ENCODE results near the gene PEX14.

Gene PEX14

DNA sequence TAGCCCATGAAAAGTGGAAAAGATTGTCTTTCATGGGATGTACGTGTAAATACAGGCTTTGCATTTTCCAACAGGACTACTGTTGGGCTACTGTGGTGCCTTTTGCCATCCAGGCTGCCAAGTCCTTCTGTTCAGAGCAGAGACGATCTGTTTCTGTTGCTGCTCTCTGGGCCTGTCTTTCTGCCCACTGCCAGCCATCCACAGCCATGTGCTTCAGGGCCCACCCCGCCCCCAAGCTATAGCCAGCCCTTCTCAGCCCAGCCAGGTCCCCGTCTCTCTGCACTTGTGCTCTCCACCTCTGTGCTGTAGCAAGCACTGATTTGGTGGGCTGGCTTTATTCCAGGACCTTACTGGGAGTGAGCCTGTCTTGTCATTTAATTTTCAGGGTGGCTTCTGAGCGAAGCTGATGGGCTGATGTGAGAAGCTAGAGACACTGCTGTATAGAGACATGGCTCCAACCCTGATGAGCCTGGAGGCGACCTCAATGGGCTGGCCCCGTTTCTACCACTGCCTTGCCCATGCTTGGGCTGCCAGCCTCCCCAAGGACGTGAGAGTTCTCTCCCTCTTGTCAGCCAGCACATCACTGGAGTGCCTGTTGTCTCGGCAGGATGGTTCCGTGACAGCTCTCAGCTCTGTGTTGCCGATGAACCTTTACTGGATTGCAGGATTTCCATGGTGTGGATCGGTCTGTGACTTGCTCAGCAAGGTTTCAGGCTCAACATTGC, 137.8 kb downstream of the PEX14 start:
- TF ChIP-seq, protein P1, sequence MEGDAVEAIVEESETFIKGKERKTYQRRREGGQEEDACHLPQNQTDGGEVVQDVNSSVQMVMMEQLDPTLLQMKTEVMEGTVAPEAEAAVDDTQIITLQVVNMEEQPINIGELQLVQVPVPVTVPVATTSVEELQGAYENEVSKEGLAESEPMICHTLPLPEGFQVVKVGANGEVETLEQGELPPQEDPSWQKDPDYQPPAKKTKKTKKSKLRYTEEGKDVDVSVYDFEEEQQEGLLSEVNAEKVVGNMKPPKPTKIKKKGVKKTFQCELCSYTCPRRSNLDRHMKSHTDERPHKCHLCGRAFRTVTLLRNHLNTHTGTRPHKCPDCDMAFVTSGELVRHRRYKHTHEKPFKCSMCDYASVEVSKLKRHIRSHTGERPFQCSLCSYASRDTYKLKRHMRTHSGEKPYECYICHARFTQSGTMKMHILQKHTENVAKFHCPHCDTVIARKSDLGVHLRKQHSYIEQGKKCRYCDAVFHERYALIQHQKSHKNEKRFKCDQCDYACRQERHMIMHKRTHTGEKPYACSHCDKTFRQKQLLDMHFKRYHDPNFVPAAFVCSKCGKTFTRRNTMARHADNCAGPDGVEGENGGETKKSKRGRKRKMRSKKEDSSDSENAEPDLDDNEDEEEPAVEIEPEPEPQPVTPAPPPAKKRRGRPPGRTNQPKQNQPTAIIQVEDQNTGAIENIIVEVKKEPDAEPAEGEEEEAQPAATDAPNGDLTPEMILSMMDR (IDR thresholded peaks at IDR 0.05; ENCODE audit: low read depth, low read length), result no peak
- DNase-seq (ENCODE audit: low read depth, low spot score), result no peak
- in situ Hi-C loops (cut with HindIII; ENCODE audit: low sequenced_read_pairs), result no loop called here
- H3K4me3 ChIP-seq (ENCODE audit: low read depth, low read length), result no peak overlapping the region

DNA sequence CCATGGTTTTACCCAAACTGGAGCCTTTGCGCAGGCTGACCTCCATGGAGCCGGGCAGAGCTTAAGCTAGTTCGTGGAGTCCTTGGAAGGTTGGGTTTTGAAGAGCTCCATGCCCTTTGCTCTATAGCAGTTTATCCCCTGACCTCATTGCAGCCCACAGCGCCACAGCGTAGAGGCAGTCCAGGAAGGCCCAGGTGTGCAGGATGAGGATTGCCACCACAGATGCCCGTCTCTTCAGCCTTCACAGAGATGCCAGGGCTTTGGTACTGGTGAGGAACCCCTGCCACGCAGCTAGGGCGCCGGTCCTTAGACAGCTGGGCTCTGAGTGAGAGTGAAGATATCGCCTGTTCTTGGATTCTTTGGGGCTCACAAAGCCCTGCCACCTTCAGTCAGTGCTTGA, 138.6 kb downstream of the PEX14 start:
- TF ChIP-seq, protein P1 (IDR thresholded peaks at IDR 0.05; ENCODE audit: low read depth, low read length), result no peak
- in situ Hi-C loops (cut with HindIII; ENCODE audit: low sequenced_read_pairs), result no loop called here
- H3K4me3 ChIP-seq (ENCODE audit: low read depth, low read length), result no peak overlapping the region
- no peak for DNase-seq (ENCODE audit: low read depth, low spot score)

GRCh38 chr1:10613861-10614260, 139.1 kb downstream of the PEX14 start:
- in situ Hi-C loops (cut with HindIII; ENCODE audit: low sequenced_read_pairs), result no loop called here
- H3K4me3 ChIP-seq (ENCODE audit: low read depth, low read length), result no peak overlapping the region
- TF ChIP-seq, protein P1 (IDR thresholded peaks at IDR 0.05; ENCODE audit: low read depth, low read length), result no peak
- DNase-seq (ENCODE audit: low read depth, low spot score), result no peak

DNA sequence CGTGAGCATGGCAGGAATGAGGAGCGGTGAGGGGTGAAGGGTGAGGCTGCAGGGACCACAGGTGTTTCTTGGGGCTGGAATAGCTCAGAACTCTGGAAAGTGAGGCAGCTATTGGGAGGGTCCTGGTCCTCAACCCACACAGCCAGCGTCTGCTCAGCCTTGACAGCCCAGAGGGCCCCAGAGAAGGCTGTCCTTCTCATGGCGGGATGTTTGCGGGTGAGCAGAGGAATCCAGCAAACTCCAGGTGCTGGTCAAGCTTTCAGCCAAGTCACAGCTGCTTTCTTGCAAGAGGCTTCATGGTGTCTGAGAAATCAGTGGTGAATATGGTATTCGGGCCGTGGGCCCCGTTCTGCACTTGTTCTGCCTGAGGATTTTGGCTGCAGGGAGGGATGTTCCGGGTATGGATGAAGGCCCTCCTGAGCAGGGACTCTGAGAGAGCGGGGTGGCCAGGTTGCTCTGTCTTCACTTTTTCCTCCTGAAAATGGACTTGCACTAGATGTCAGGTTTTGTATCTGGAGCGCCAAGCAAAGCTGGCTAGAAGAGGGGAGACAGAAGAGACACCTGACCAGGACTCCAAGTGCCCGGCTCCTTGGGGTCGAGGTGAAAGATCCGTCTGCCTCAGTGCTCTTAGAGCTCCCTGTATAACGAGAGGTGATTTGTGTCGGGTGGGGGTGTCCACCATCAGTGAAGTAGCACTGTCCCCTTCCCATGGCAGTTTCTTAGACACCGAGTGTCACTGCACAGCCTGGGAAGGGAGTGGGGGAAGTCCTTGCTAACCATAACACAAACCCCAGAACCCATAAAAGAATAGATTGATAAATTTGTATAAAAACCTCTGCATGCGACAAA, 139.9 kb downstream of the PEX14 start:
- TF ChIP-seq, protein P1 (IDR thresholded peaks at IDR 0.05; ENCODE audit: low read depth, low read length), result no peak
- in situ Hi-C loops (cut with HindIII; ENCODE audit: low sequenced_read_pairs), result no loop called here

DNA sequence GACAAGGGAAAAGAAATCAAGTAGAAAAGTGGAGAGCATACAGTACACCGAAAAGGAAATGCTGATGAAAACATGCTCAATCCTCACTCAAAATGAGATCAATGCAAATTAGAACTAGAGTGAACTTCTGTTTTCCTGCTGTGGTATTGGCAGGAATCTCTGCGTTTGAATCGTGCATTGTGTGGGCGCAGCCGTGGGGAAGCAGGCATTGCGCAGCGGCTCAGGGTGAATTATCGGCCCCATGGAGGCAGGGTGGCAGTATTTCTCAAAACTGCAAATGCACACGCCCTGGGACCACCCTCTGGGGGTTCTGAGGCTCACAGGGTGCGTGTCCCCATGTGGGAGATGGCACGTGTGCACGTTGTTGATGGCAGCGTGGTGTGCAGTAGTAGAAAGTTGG, 140.6 kb downstream of the PEX14 start:
- H3K4me3 ChIP-seq (ENCODE audit: low read depth, low read length), result no peak overlapping the region
- DNase-seq (ENCODE audit: low read depth, low spot score), result no peak
- TF ChIP-seq, protein P1 (IDR thresholded peaks at IDR 0.05; ENCODE audit: low read depth, low read length), result no peak
- in situ Hi-C loops (cut with HindIII; ENCODE audit: low sequenced_read_pairs), result no loop called here

More for the DNA sequence above, 139.9 kb downstream of the PEX14 start:
- H3K4me3 ChIP-seq (ENCODE audit: low read depth, low read length), result no peak overlapping the region
- no peak for DNase-seq (ENCODE audit: low read depth, low spot score)

- DNase-seq (ENCODE audit: low read depth, low spot score), result no peak
- no peak overlapping the region for H3K4me3 ChIP-seq (ENCODE audit: low read depth, low read length)
- in situ Hi-C loops (cut with HindIII; ENCODE audit: low sequenced_read_pairs), result no loop called here
- TF ChIP-seq, protein P1 (IDR thresholded peaks at IDR 0.05; ENCODE audit: low read depth, low read length), result no peak
Measured at GRCh38 chr1:10615932-10616671, 141.4 kb downstream of the PEX14 start.

Measured in astrocyte of the spinal cord (primary cell).